H9 (cell line): ENCODE measurements around the gene SLC6A8. TPM values are rescaled to one million over a fixed set of nuclear protein-coding genes. Genes with fewer than 3 reads are reported as not detected.

Source experiments
- DNase-seq: peaks from one replicate; pipeline ENCODE4 v3.0.0-alpha.2; 2017
- H2AFZ ChIP-seq: one replicate; pipeline ENCODE4 v1.6.1; 2013; ENCODE audit warnings: mild to moderate bottlenecking, low read length, control low read depth, moderate library complexity
- H2AK5ac ChIP-seq: 2 replicates; pipeline ENCODE4 v1.6.1; 2013; ENCODE audit warnings: low read length, control low read depth, mixed read lengths; ENCODE audit not compliant: insufficient read length
- H2BK120ac ChIP-seq: one replicate; pipeline ENCODE4 v1.6.1; 2013; ENCODE audit warnings: low read depth, mild to moderate bottlenecking, low read length, control low read depth, inconsistent platforms; ENCODE audit not compliant: poor library complexity, severe bottlenecking
- H2BK12ac ChIP-seq: 2 replicates; pipeline ENCODE4 v1.6.1; 2013; ENCODE audit warnings: low read length, control low read depth, mixed read lengths, low read depth; ENCODE audit not compliant: insufficient read length
- H2BK15ac ChIP-seq: 2 replicates; pipeline ENCODE4 v1.6.1; 2013; ENCODE audit warnings: low read depth, low read length, control low read depth
- H2BK20ac ChIP-seq: one replicate; pipeline ENCODE4 v1.6.1; 2013; ENCODE audit warnings: low read depth, mild to moderate bottlenecking, low read length, control low read depth, inconsistent platforms; ENCODE audit not compliant: poor library complexity, severe bottlenecking
- H2BK5ac ChIP-seq: 2 replicates; pipeline ENCODE4 v1.6.1; 2013; ENCODE audit warnings: low read length, control low read depth, mixed read lengths; ENCODE audit not compliant: insufficient read length
- H3K14ac ChIP-seq: 2 replicates; pipeline ENCODE4 v1.6.1; 2013; ENCODE audit warnings: low read length, control low read depth; ENCODE audit not compliant: insufficient read depth
- H3K18ac ChIP-seq: 2 replicates; pipeline ENCODE4 v1.6.1; 2013; ENCODE audit warnings: low read depth, mild to moderate bottlenecking, mixed read lengths, low read length, control low read depth; ENCODE audit not compliant: insufficient read length
- H3K23ac ChIP-seq: 2 replicates; pipeline ENCODE4 v1.6.1; 2013; ENCODE audit warnings: low read length, control low read depth, mixed read lengths, low read depth; ENCODE audit not compliant: insufficient read length
- H3K23me2 ChIP-seq: 2 replicates; pipeline ENCODE4 v1.6.1; 2013; ENCODE audit warnings: low read depth, mild to moderate bottlenecking, mixed read lengths, low read length, control low read depth; ENCODE audit not compliant: insufficient read length, poor library complexity, severe bottlenecking
- H3K27ac ChIP-seq: 2 replicates; pipeline ENCODE4 v1.5.1; 2013; ENCODE audit warnings: low read length, control low read depth, mixed read lengths, low read depth; ENCODE audit not compliant: insufficient read length
- H3K27me3 ChIP-seq: 2 replicates; pipeline ENCODE4 v1.6.1; 2013; ENCODE audit warnings: low read length, control low read depth, inconsistent platforms; ENCODE audit not compliant: insufficient read depth
- H3K4ac ChIP-seq: 2 replicates; pipeline ENCODE4 v1.6.1; 2013; ENCODE audit warnings: low read depth, mild to moderate bottlenecking, control low read depth, inconsistent platforms, low read length, moderate library complexity
- H3K4me1 ChIP-seq: 2 replicates; pipeline ENCODE4 v1.6.1; 2013; ENCODE audit warnings: low read length, control low read depth, inconsistent platforms; ENCODE audit not compliant: insufficient read depth
- H3K4me2 ChIP-seq: 2 replicates; pipeline ENCODE4 v1.6.1; 2013; ENCODE audit warnings: low read length, control low read depth, mixed read lengths; ENCODE audit not compliant: insufficient read length, insufficient read depth
- H3K56ac ChIP-seq: 2 replicates; pipeline ENCODE4 v1.6.1; 2013; ENCODE audit warnings: low read depth, mild to moderate bottlenecking, mixed read lengths, low read length, control low read depth; ENCODE audit not compliant: insufficient read length
- H3K79me1 ChIP-seq: 2 replicates; pipeline ENCODE4 v1.6.1; 2013; ENCODE audit warnings: low read depth, mild to moderate bottlenecking, moderate library complexity, low read length, control low read depth, inconsistent platforms; ENCODE audit not compliant: insufficient read depth, poor library complexity, severe bottlenecking
- H3K79me2 ChIP-seq: 2 replicates; pipeline ENCODE4 v1.6.1; 2013; ENCODE audit warnings: low read length, control low read depth, inconsistent platforms; ENCODE audit not compliant: insufficient read depth
- H3K9ac ChIP-seq: 2 replicates; pipeline ENCODE4 v1.6.1; 2013; ENCODE audit warnings: low read length, control low read depth, mixed read lengths; ENCODE audit not compliant: insufficient read length; ENCODE audit errors: extremely low read depth
- H3K9me3 ChIP-seq: one replicate; pipeline ENCODE4 v1.6.1; 2013; ENCODE audit warnings: low read depth, low read length, inconsistent platforms; ENCODE audit not compliant: control insufficient read depth
- H3T11ph ChIP-seq: one replicate; pipeline ENCODE4 v1.6.1; 2013; ENCODE audit warnings: mild to moderate bottlenecking, low read length, control low read depth, inconsistent platforms
- H4K20me1 ChIP-seq: one replicate; pipeline ENCODE4 v1.6.1; 2013; ENCODE audit not compliant: control insufficient read depth, insufficient read length, insufficient read depth
- H4K5ac ChIP-seq: 2 replicates; pipeline ENCODE4 v1.6.1; 2013; ENCODE audit warnings: low read depth, mild to moderate bottlenecking, mixed read lengths, low read length, control low read depth; ENCODE audit not compliant: insufficient read length
- H4K8ac ChIP-seq: replicated peaks from 2 replicates; pipeline ENCODE4 v1.6.1; 2013; ENCODE audit warnings: low read length, control low read depth, mixed read lengths, low read depth; ENCODE audit not compliant: insufficient read length
- H4K91ac ChIP-seq: 2 replicates; pipeline ENCODE4 v1.6.1; 2013; ENCODE audit warnings: low read depth, mild to moderate bottlenecking, moderate library complexity, mixed read lengths, low read length, control low read depth; ENCODE audit not compliant: insufficient read length
- H3K27ac Mint-ChIP-seq, 3 experiments: 2 replicates in 2 of 3; 3 replicates in 1 of 3; pipeline ENCODE4 v1.8.0; 2020 to 2021; ENCODE audit warnings: mixed read lengths in 3 of 3, mild to moderate bottlenecking in 1 of 3, moderate library complexity in 1 of 3
- H3K27me3 Mint-ChIP-seq: 2 replicates; pipeline ENCODE4 v1.8.0; 2021; ENCODE audit warnings: low read depth, mild to moderate bottlenecking, moderate library complexity, mixed read lengths
- H3K36me3 Mint-ChIP-seq, 3 experiments: 2 replicates in 2 of 3; 3 replicates in 1 of 3; pipeline ENCODE4 v1.8.0; 2020 to 2021; ENCODE audit warnings: low read depth in 3 of 3, mixed read lengths in 3 of 3; ENCODE audit not compliant: insufficient read depth in 1 of 3
- H3K4me1 Mint-ChIP-seq, 2 experiments: 2 replicates each; pipeline ENCODE4 v1.8.0; 2020; ENCODE audit warnings: mixed read lengths in 2 of 2
- H3K4me3 Mint-ChIP-seq, 2 experiments: 2 replicates in 1 of 2; 3 replicates in 1 of 2; pipeline ENCODE4 v1.8.0; 2020 to 2021; ENCODE audit warnings: mild to moderate bottlenecking in 2 of 2, mixed read lengths in 2 of 2, moderate library complexity in 1 of 2
- H3K9me3 Mint-ChIP-seq, 2 experiments: 2 replicates in 1 of 2; 3 replicates in 1 of 2; pipeline ENCODE4 v1.8.0; 2020; ENCODE audit warnings: mild to moderate bottlenecking in 2 of 2, mixed read lengths in 2 of 2, moderate library complexity in 1 of 2
- CTCF ChIP-seq: fragments of 200-600 bp; sonication (generic); conservative IDR thresholded peaks from 3 replicates; pipeline ENCODE4 v1.8.0; 2021; ENCODE audit warnings: antibody characterized with exemption, mild to moderate bottlenecking
- WGBS: extraction: QIAGEN DNeasy Blood & Tissue Kit; methylation state at CpG from one replicate; pipeline ENCODE4 v1.1.7; 2013; ENCODE audit warnings: missing lambda C conversion rate, low lambda C conversion rate, mixed read lengths; ENCODE audit not compliant: insufficient read length; ENCODE audit errors: extremely low coverage; 5-methylcytosine and 5-hydroxymethylcytosine counted together
- total RNA-seq: library from RNA; stranded (reverse); gene quantifications from 2 replicates; pipeline ENCODE4 v1.2.1, GENCODE V29; 2021

Gene SLC6A8
- total RNA-seq, 1 experiment from 2014 or later, result 229 TPM

DNA sequence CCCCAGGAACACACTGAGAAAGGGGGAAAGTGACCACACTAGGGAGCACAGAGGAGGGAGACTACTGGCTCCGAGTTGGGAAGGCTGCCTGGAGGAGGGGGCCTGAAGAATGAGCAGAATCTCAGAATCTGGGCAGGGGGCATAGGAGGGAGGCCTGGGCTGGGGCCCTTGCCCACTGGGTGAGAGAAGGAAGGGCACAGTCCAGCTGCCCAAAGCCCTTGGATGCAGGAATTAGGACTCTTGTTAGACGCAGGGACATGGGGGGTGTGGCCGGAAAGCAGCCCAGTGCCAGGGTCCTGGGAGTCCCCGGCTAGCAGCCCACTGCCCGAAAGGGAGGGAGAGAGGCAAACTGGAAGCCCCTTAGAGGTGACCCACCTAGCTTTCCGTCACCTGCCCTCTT lies 42.6 kb upstream of the SLC6A8 start:
- Histone ChIP-seq H3K9me3 (peaks cover 36% of the 10 kb centered on the region), H3K79me1 (no peaks in the 10 kb centered on the region), H3K56ac (no peak overlapping the region), H3K23ac (no peak overlapping the region), H2BK12ac (no peak overlapping the region), H3K27me3 (peaks cover 58% of the 10 kb centered on the region), H3K4me2 (no peak overlapping the region), H4K20me1 (no peaks in the 10 kb centered on the region), H3T11ph (no peak overlapping the region), H3K9ac (no peak overlapping the region), H4K5ac (no peak overlapping the region), H3K27ac (no peak overlapping the region), H2BK5ac (no peak overlapping the region), H2BK20ac (no peak overlapping the region), H2BK120ac (no peak overlapping the region), H3K23me2 (peaks cover 14% of the 10 kb centered on the region), H3K14ac (no peak overlapping the region), H3K4me1 (no peaks in the 10 kb centered on the region; the same call in 1 of the 2 replicates), H3K18ac (no peak overlapping the region), H2AFZ (no peak overlapping the region), H2AK5ac (no peak overlapping the region), H2BK15ac (no peak overlapping the region), H3K79me2 (no peaks in the 10 kb centered on the region), H4K8ac (no peak overlapping the region), H3K4ac (no peak overlapping the region), H4K91ac (no peak overlapping the region)
- no peak for DNase-seq
- Mint-ChIP-seq H3K9me3 (peaks cover 45 to 62% of the 10 kb centered on the region in 2 experiments), H3K27me3 (peaks cover 79% of the 10 kb centered on the region), H3K4me3 (no peak overlapping the region; a peak in 1 of 5 replicates), H3K4me1 (peaks cover 10 to 15% of the 10 kb centered on the region in 2 experiments), H3K27ac (no peak overlapping the region), H3K36me3 (peaks cover 0 to 7% (median 2%) of the 10 kb centered on the region in 3 experiments; a peak in 3 of 7 replicates)
- TF ChIP-seq CTCF, result no peak
- no CpG with 5 or more reads among the region's 6 CpGs for WGBS
